Gastrocnemius medialis (tissue), 4 donors: ENCODE data around the gene ASZ1. TPM values are rescaled to one million over a fixed set of nuclear protein-coding genes. Genes with fewer than 3 reads are reported as not detected.

ENCODE experiments used
- ATAC-seq, 2 donors: fragments of 150-250 bp; one replicate each; pipeline ENCODE4 v1.9.1; 2016
- DNase-seq, 2 donors: peaks; one replicate each; pipeline ENCODE4 v3.0.0-alpha.2; 2019
- H3K27ac ChIP-seq, 4 donors: fragments of 200-600 bp; sonication (generic); 1 replicate in 1 of 4; 2 replicates in 3 of 4; pipeline ENCODE4 v1.5.1; 2016 to 2018; ENCODE audit warnings: mild to moderate bottlenecking in 2 of 4, moderate library complexity in 1 of 4
- H3K27me3 ChIP-seq, 3 donors: fragments of 200-600 bp; sonication (generic) in 2 of 3; 1 replicate in 1 of 3; 2 replicates in 2 of 3; pipeline versions ENCODE4 v1.5.1 to v1.6.0; 2016 to 2019; ENCODE audit warnings: mild to moderate bottlenecking in 1 of 3, moderate library complexity in 1 of 3
- H3K36me3 ChIP-seq, 2 donors: fragments of 200-600 bp; sonication (generic) in 1 of 2; one replicate each; pipeline ENCODE4 v1.5.1; 2017 to 2018
- H3K4me1 ChIP-seq, 2 donors: fragments of 200-600 bp; sonication (generic) in 1 of 2; one replicate each; pipeline ENCODE4 v1.5.1; 2016 to 2017; ENCODE audit warnings: mild to moderate bottlenecking in 2 of 2
- H3K4me3 ChIP-seq, 4 donors: fragments of 200-600 bp; sonication (generic) in 3 of 4; 1 replicate in 1 of 4; 2 replicates in 3 of 4; pipeline ENCODE4 v1.5.1; 2016 to 2019; ENCODE audit warnings: mild to moderate bottlenecking in 2 of 4
- H3K9me3 ChIP-seq, 3 donors: fragments of 200-600 bp; sonication (generic) in 2 of 3; 1 replicate in 1 of 3; 2 replicates in 2 of 3; pipeline ENCODE4 v1.5.1; 2016 to 2019
- CTCF ChIP-seq, 5 experiments: fragments of 450-650 bp in 3 of 5; fragments of 200-600 bp in 2 of 5; sonication (generic) in 2 of 5; IDR thresholded peaks in 4 of 5; conservative IDR thresholded peaks in 1 of 5; 1 replicate in 4 of 5; 2 replicates in 1 of 5; pipeline ENCODE4 v1.5.1; 2016 to 2019; ENCODE audit warnings: antibody characterized with exemption in 5 of 5, mild to moderate bottlenecking in 3 of 5, moderate library complexity in 3 of 5
- POLR2A ChIP-seq, 2 donors: fragments of 450-650 bp; IDR thresholded peaks; one replicate each; pipeline ENCODE4 v1.6.1; 2017; ENCODE audit warnings: antibody characterized with exemption in 2 of 2, mild to moderate bottlenecking in 2 of 2, moderate library complexity in 2 of 2
- in situ Hi-C, 4 donors: fragments of 200-750 bp; cut with MboI; loops; one replicate each; pipeline versions ENCODE4 v1.15.0 to v1.8.0; 2017; ENCODE audit warnings: low sequenced_read_pairs in 4 of 4
- intact Hi-C: fragments of 100-400 bp; cut with DNase I; formaldehyde crosslinking; loops from one replicate; pipeline ENCODE4 v1.15.1; 2023; ENCODE audit warnings: low total_unique reads
- total RNA-seq, 4 donors: library from RNA; depleted of rRNA; stranded (reverse); fragments of >200 nt; gene quantifications; one replicate each; pipeline versions ENCODE4 v1.1.0 to v1.2.3, GENCODE V29; 2016

Gene ASZ1
- total RNA-seq, 4 donors from 2014 or later, result not detected

- intact Hi-C loops (no loop called here), in situ Hi-C loops (no loop called here)
- no peak for ATAC-seq
These were observed 41.1 kb downstream of the ASZ1 start for GRCh38 chr7:117386110-117386706.

GRCh38 chr7:117385363-117386109 lies 41.8 kb downstream of the ASZ1 start:
- TF ChIP-seq POLR2A (IDR thresholded peaks at IDR 0.05) (no peak), CTCF (IDR thresholded peaks at IDR 0.05 in 4 of 5, conservative IDR thresholded peaks at IDR 0.05 in 1 of 5) (no peak)
- no peak for ATAC-seq
- in situ Hi-C loops, result no loop called here
- H3K27ac ChIP-seq, result no peak overlapping the region
- no peaks in the 10 kb centered on the region for H3K4me1 ChIP-seq
- intact Hi-C loops, result no loop called here
- H3K9me3 ChIP-seq, result no peaks in the 10 kb centered on the region
- H3K27me3 ChIP-seq, result no peaks in the 10 kb centered on the region
- H3K36me3 ChIP-seq, result no peaks in the 10 kb centered on the region
- H3K4me3 ChIP-seq, result no peak overlapping the region
- DNase-seq, result no peak

More at GRCh38 chr7:117386110-117386706, 41.1 kb downstream of the ASZ1 start:
- H3K4me3 ChIP-seq, result no peak overlapping the region
- DNase-seq, result no peak
- no peak for TF ChIP-seq CTCF (IDR thresholded peaks at IDR 0.05 in 4 of 5, conservative IDR thresholded peaks at IDR 0.05 in 1 of 5)
- no peak for TF ChIP-seq POLR2A (IDR thresholded peaks at IDR 0.05)
- no peaks in the 10 kb centered on the region for H3K9me3 ChIP-seq
- H3K27me3 ChIP-seq, result no peaks in the 10 kb centered on the region
- H3K36me3 ChIP-seq, result no peaks in the 10 kb centered on the region
- no peak overlapping the region for H3K27ac ChIP-seq
- no peaks in the 10 kb centered on the region for H3K4me1 ChIP-seq

GRCh38 chr7:117384688-117385362 lies 42.5 kb downstream of the ASZ1 start:
- in situ Hi-C loops (no loop called here), intact Hi-C loops (no loop called here)
- no peak for ATAC-seq

GRCh38 chr7:117383483-117384189 lies 43.7 kb downstream of the ASZ1 start:
- no peak for ATAC-seq
- no peaks in the 10 kb centered on the region for H3K27me3 ChIP-seq
- no peaks in the 10 kb centered on the region for H3K36me3 ChIP-seq
- no peak overlapping the region for H3K4me3 ChIP-seq
- no peaks in the 10 kb centered on the region for H3K4me1 ChIP-seq
- in situ Hi-C loops, result no loop called here
- intact Hi-C loops, result no loop called here
- no peak for TF ChIP-seq CTCF (IDR thresholded peaks at IDR 0.05 in 4 of 5, conservative IDR thresholded peaks at IDR 0.05 in 1 of 5)
- TF ChIP-seq POLR2A (IDR thresholded peaks at IDR 0.05), result no peak
- no peaks in the 10 kb centered on the region for H3K9me3 ChIP-seq
- no peak for DNase-seq
- H3K27ac ChIP-seq, result no peak overlapping the region

More at GRCh38 chr7:117384688-117385362, 42.5 kb downstream of the ASZ1 start:
- TF ChIP-seq CTCF (IDR thresholded peaks at IDR 0.05 in 4 of 5, conservative IDR thresholded peaks at IDR 0.05 in 1 of 5) (no peak), POLR2A (IDR thresholded peaks at IDR 0.05) (no peak)
- no peaks in the 10 kb centered on the region for H3K36me3 ChIP-seq
- H3K27me3 ChIP-seq, result no peaks in the 10 kb centered on the region
- no peak overlapping the region for H3K4me3 ChIP-seq
- no peak for DNase-seq
- no peaks in the 10 kb centered on the region for H3K4me1 ChIP-seq
- H3K27ac ChIP-seq, result no peak overlapping the region
- H3K9me3 ChIP-seq, result no peaks in the 10 kb centered on the region
